HepG2 (cell line): Measurements from ENCODE around the gene IGLL1. TPM values are rescaled to one million over a fixed set of nuclear protein-coding genes. Genes with fewer than 3 reads are reported as not detected.

ENCODE experiments used
- ARID4A ChIP-seq: sonication (generic); formaldehyde crosslinking; IDR thresholded peaks from 2 replicates; pipeline ENCODE4 v1.5.0; 2020; ENCODE audit warnings: mild to moderate bottlenecking, missing genetic modification reagents, borderline replicate concordance
- ATF3 ChIP-seq: sonication (generic); formaldehyde crosslinking; IDR thresholded peaks from 2 replicates; pipeline ENCODE4 v1.4.0; 2020; ENCODE audit warnings: missing genetic modification reagents
- FOXK1 ChIP-seq: sonication (generic); formaldehyde crosslinking; IDR thresholded peaks from 2 replicates; pipeline ENCODE4 v1.4.0; 2020; ENCODE audit warnings: low read depth, missing genetic modification reagents, borderline replicate concordance
- FOXP4 ChIP-seq: sonication (generic); formaldehyde crosslinking; IDR thresholded peaks from 2 replicates; pipeline ENCODE4 v1.4.0; 2020; ENCODE audit warnings: missing genetic modification reagents
- MLX ChIP-seq: IDR thresholded peaks from 2 replicates; pipeline ENCODE4 v1.6.1; 2016
- MYPOP ChIP-seq: sonication (generic); formaldehyde crosslinking; IDR thresholded peaks from 2 replicates; pipeline ENCODE4 v1.8.1; 2023; ENCODE audit warnings: mild to moderate bottlenecking, moderate library complexity, missing genetic modification reagents
- PHF20 ChIP-seq: sonication (generic); formaldehyde crosslinking; IDR thresholded peaks from 2 replicates; pipeline ENCODE4 v1.5.0; 2020; ENCODE audit warnings: mild to moderate bottlenecking, missing genetic modification reagents
- SAP130 ChIP-seq: IDR thresholded peaks from 2 replicates; pipeline ENCODE4 v1.6.1; 2016; ENCODE audit warnings: low read depth
- YY1 ChIP-seq: IDR thresholded peaks from 2 replicates; pipeline ENCODE4 v1.6.1; 2011; ENCODE audit warnings: low read length, low read depth, moderate library complexity, mild to moderate bottlenecking; ENCODE audit not compliant: insufficient read depth, insufficient replicate concordance
- ZFX ChIP-seq: sonication (generic); formaldehyde crosslinking; IDR thresholded peaks from 2 replicates; pipeline ENCODE4 v1.4.0; 2020; ENCODE audit warnings: mild to moderate bottlenecking, low read depth, missing genetic modification reagents, moderate library complexity
- ZNF281 ChIP-seq: sonication (generic); formaldehyde crosslinking; IDR thresholded peaks from 2 replicates; pipeline ENCODE4 v1.4.0; 2020; ENCODE audit warnings: missing genetic modification reagents, borderline replicate concordance
- ZNF691 ChIP-seq: sonication (generic); formaldehyde crosslinking; IDR thresholded peaks from 2 replicates; pipeline ENCODE4 v1.4.0; 2020; ENCODE audit warnings: missing genetic modification reagents, low read depth, mild to moderate bottlenecking, borderline replicate concordance
- ZSCAN21 ChIP-seq: sonication (generic); formaldehyde crosslinking; IDR thresholded peaks from 2 replicates; pipeline ENCODE4 v1.8.0; 2022; ENCODE audit warnings: mild to moderate bottlenecking, missing genetic modification reagents, moderate library complexity, borderline replicate concordance
- polyA plus RNA-seq, 8 experiments: library from polyadenylated mRNA; depleted of rRNA in 3 of 8; stranded (reverse) in 7 of 8; unstranded in 1 of 8; fragments of >200 nt; fragmentation: Illumina TruSeq in 4 of 8; extraction: Trizol in 4 of 8; gene quantifications; 2 replicates each; pipeline versions ENCODE4 v1.2.1 to v1.2.3, GENCODE V29; 2011 to 2016; ENCODE audit warnings: low read depth in 4 of 8, missing spikeins in 1 of 8, mixed read lengths in 1 of 8; ENCODE audit not compliant: insufficient read depth in 1 of 8
- total RNA-seq, 5 experiments: library from RNA; depleted of rRNA; stranded (reverse); fragments of >200 nt; fragmentation: Illumina TruSeq; extraction: Trizol; gene quantifications; 2 replicates each; pipeline ENCODE4 v1.2.3, GENCODE V29; 2016; ENCODE audit warnings: low read depth in 1 of 5

IGLL1 gene
- total and polyA plus RNA-seq, 2 of the 13 experiments (the other 11 are each of a cell fraction or from before 2014, with no cell fraction given) = not detected

- peak; percentile 95 for TF ChIP-seq FOXP4 (CRISPR knock-in tag)
- peak; percentile 74 for TF ChIP-seq FOXK1
- 0 out of 2 replicates have a peak, but pooled peaks have one; percentile 31 for TF ChIP-seq PHF20 (CRISPR knock-in tag)
- peak; percentile 29 for TF ChIP-seq YY1
- peak; percentile 39; the same call in 1 of the 2 replicates for TF ChIP-seq ATF3 (CRISPR knock-in tag)
- peak; percentile 68 for TF ChIP-seq ZFX (CRISPR knock-in tag)
- 0 out of 2 replicates have a peak, but pooled peaks have one; percentile 41 for TF ChIP-seq ZNF691 (CRISPR knock-in tag)
- 0 out of 2 replicates have a peak, but pooled peaks have one; percentile 13 for TF ChIP-seq MYPOP (CRISPR knock-in tag)
- peak; percentile 25; the same call in 1 of the 2 replicates for TF ChIP-seq ZNF281
- TF ChIP-seq ZSCAN21 (CRISPR knock-in tag) = 0 out of 2 replicates have a peak, but pooled peaks have one; percentile 52
- peak; percentile 78 for TF ChIP-seq MLX
- TF ChIP-seq ARID4A (CRISPR knock-in tag) = peak; percentile 45; the same call in 1 of the 2 replicates
- peak; percentile 84 for TF ChIP-seq SAP130 (CRISPR knock-in tag)
Observed at GRCh38 chr22:23535790-23536661, 44.1 kb downstream of the IGLL1 start (continued).
